Thyroid gland (tissue), 4 donors: Measurements from ENCODE around the gene ZDHHC8. TPM values are rescaled to one million over a fixed set of nuclear protein-coding genes. Genes with fewer than 3 reads are reported as not detected.

Experiments used
- DNase-seq, 2 donors: peaks; one replicate each; pipeline ENCODE4 v3.0.0-alpha.2; 2019
- H3K27ac ChIP-seq, 3 donors: fragments of 200-600 bp; sonication (generic); 1 replicate in 2 of 3; 2 replicates in 1 of 3; pipeline ENCODE4 v1.5.1; 2016 to 2019; ENCODE audit warnings: mild to moderate bottlenecking in 1 of 3, moderate library complexity in 1 of 3
- H3K27me3 ChIP-seq: fragments of 200-600 bp; sonication (generic); one replicate; pipeline ENCODE4 v1.5.1; 2019
- H3K36me3 ChIP-seq, 2 donors: fragments of 200-600 bp; sonication (generic); one replicate each; pipeline ENCODE4 v1.5.1; 2016 to 2019
- H3K4me1 ChIP-seq, 2 donors: fragments of 200-600 bp; sonication (generic); one replicate each; pipeline ENCODE4 v1.5.1; 2017 to 2019
- H3K4me3 ChIP-seq, 3 donors: fragments of 200-600 bp; sonication (generic); replicated peaks in 1 of 3; 1 replicate in 2 of 3; 2 replicates in 1 of 3; pipeline ENCODE4 v1.5.1; 2016; ENCODE audit warnings: mild to moderate bottlenecking in 1 of 3
- H3K9me3 ChIP-seq: fragments of 200-600 bp; sonication (generic); one replicate; pipeline ENCODE4 v1.5.1; 2017
- POLR2A ChIP-seq, 2 donors: fragments of 450-650 bp; IDR thresholded peaks; one replicate each; pipeline ENCODE4 v1.6.1; 2017; ENCODE audit warnings: antibody characterized with exemption in 2 of 2, mild to moderate bottlenecking in 2 of 2, moderate library complexity in 1 of 2
- WGBS, 2 donors: methylation state at CpG; one replicate each; pipeline ENCODE4 v1.1.5; 2017; 5-methylcytosine and 5-hydroxymethylcytosine counted together
- intact Hi-C: fragments of 100-400 bp; cut with DNase I; formaldehyde crosslinking; loops from one replicate; pipeline ENCODE4 v1.15.1; 2023
- total RNA-seq, 4 donors: library from RNA; depleted of rRNA; stranded (reverse); fragments of >200 nt; gene quantifications; one replicate each; pipeline ENCODE4 v1.2.3, GENCODE V29; 2016
- TF ChIP-seq, protein P1 (sequence below), 6 experiments: fragments of 200-600 bp in 3 of 6; fragments of 450-650 bp in 3 of 6; sonication (generic) in 3 of 6; IDR thresholded peaks; one replicate each; pipeline ENCODE4 v1.5.1; 2016 to 2019; ENCODE audit warnings: antibody characterized with exemption in 6 of 6, mild to moderate bottlenecking in 2 of 6, inconsistent platforms in 1 of 6, moderate library complexity in 1 of 6

Gene ZDHHC8
- total RNA-seq, 4 donors from 2014 or later: 13.4 to 22.4 (median 18.9) TPM

DNA sequence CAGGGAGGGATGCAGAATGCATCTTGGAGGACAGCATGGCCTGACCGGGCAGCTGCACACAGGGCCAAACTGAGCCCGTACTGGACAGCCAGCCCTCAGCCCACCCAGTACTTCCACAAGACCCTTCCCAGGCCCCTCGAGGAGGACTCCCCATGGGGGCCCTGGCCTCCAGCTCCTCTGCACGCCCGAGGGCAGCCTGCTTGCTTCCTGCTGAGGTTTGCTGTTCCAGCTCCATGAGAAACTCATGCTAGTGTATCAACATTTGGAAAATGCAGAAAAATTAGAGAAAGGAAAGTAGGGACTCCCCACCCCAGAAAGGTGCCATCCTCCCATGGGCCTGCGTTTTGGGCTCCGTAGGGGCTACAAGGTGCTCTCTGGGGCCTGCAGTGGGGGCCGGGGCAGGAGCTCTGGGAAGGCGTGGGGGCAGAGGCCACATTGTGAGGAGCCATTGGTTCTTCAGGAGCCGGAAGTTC is 40.6 kb downstream of the ZDHHC8 start:
- no peaks in the 10 kb centered on the region for H3K36me3 ChIP-seq
- 87 to 94% methylated on average over 8 to 10 of the region's 10 CpGs for WGBS, 2 donors
- no peak overlapping the region for H3K4me3 ChIP-seq
- TF ChIP-seq, protein P1, sequence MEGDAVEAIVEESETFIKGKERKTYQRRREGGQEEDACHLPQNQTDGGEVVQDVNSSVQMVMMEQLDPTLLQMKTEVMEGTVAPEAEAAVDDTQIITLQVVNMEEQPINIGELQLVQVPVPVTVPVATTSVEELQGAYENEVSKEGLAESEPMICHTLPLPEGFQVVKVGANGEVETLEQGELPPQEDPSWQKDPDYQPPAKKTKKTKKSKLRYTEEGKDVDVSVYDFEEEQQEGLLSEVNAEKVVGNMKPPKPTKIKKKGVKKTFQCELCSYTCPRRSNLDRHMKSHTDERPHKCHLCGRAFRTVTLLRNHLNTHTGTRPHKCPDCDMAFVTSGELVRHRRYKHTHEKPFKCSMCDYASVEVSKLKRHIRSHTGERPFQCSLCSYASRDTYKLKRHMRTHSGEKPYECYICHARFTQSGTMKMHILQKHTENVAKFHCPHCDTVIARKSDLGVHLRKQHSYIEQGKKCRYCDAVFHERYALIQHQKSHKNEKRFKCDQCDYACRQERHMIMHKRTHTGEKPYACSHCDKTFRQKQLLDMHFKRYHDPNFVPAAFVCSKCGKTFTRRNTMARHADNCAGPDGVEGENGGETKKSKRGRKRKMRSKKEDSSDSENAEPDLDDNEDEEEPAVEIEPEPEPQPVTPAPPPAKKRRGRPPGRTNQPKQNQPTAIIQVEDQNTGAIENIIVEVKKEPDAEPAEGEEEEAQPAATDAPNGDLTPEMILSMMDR (IDR thresholded peaks at IDR 0.05): no peak
- TF ChIP-seq POLR2A (IDR thresholded peaks at IDR 0.05): no peak
- intact Hi-C loops: no loop called here
- DNase-seq: no peak
- H3K9me3 ChIP-seq: no peaks in the 10 kb centered on the region
- no peaks in the 10 kb centered on the region for H3K27me3 ChIP-seq
- no peak overlapping the region for H3K27ac ChIP-seq
- no peaks in the 10 kb centered on the region for H3K4me1 ChIP-seq

- Histone ChIP-seq H3K9me3 (no peaks in the 10 kb centered on the region), H3K36me3 (no peaks in the 10 kb centered on the region), H3K4me1 (no peaks in the 10 kb centered on the region), H3K27me3 (no peaks in the 10 kb centered on the region), H3K4me3 (no peak overlapping the region), H3K27ac (no peak overlapping the region)
- DNase-seq: no peak
- TF ChIP-seq, protein P1 (IDR thresholded peaks at IDR 0.05): no peak
- no peak for TF ChIP-seq POLR2A (IDR thresholded peaks at IDR 0.05)
- intact Hi-C loops: no loop called here
- 95 to 100% methylated on average over 3 to 4 of the region's 11 CpGs for WGBS, 2 donors
Observed at GRCh38 chr22:20173246-20173645, 41.6 kb downstream of the ZDHHC8 start.

DNA sequence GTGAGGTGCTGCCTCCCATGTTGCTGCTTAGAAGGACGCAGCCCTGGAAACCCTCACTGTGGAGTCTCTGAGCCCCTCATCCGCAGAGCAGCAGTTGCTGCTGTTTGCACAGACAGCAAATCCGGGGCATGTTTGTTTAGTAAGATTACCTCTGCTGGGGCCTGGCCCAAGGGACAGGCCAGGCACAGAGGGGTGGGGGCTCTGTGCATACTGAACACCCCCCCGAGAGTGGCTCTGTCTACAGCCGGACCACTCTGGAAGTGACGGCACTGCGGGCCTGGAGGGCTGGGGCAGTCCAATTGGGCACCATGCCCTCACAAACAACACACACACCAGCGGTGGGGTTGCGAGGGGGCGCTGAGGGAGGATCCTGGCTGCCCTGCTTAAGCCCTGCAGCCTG is 42.2 kb downstream of the ZDHHC8 start:
- no peak for DNase-seq
- Histone ChIP-seq H3K27ac (no peak overlapping the region), H3K36me3 (no peaks in the 10 kb centered on the region), H3K9me3 (no peaks in the 10 kb centered on the region), H3K4me1 (no peaks in the 10 kb centered on the region), H3K4me3 (no peak overlapping the region), H3K27me3 (no peaks in the 10 kb centered on the region)
- 53% methylated on average over 4 to 5 of the region's 10 CpGs for WGBS, 2 donors
- TF ChIP-seq POLR2A (IDR thresholded peaks at IDR 0.05): no peak
- TF ChIP-seq, protein P1 (IDR thresholded peaks at IDR 0.05): no peak
- intact Hi-C loops: no loop called here

DNA sequence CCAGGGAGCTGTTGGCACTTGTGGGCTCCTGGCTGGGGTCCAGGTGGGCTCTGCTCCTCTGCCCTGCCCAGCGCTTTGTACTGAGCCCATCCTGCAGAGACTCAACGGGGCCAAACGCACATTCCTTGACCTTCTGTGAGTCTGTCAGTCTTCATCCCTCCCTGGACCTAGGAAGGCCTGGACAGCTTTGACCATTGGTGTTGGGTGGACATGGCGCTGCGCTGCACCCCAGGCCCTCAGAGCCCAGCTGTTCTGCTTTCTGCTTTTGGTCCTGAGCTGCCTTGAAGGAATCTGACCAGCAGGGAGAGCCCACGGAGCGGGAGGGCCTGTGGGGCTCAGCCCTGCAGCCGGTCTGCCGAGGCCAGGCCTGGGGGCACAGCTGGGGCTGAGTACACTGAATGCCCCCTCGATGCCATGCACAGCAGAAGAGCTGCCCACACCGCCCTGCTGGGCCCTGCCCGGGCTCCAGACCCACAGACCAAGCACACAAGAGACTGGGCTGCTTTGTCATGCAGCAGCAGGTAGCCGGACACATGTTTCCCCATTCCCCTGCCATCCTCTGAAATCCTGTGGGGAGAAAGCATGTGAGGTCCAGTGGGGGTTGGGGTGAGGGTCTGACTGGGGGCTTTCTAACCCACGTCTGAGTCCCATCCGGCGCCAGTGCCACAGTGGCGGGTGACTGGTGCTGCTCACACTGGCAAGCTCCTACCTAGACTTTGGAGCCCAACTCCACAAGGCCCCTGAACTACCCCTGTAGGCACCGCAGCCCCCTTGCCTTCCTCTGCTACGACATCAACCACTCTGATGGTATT is 43.4 kb downstream of the ZDHHC8 start:
- Histone ChIP-seq H3K4me3 (no peak overlapping the region), H3K36me3 (no peaks in the 10 kb centered on the region), H3K9me3 (no peaks in the 10 kb centered on the region), H3K27me3 (no peaks in the 10 kb centered on the region), H3K4me1 (no peaks in the 10 kb centered on the region), H3K27ac (no peak overlapping the region)
- no peak for DNase-seq
- TF ChIP-seq, protein P1 (IDR thresholded peaks at IDR 0.05): peak in 1 of 6 experiments; percentile 37
- TF ChIP-seq POLR2A (IDR thresholded peaks at IDR 0.05): no peak
- intact Hi-C loops: no loop called here
- 69 to 79% methylated on average over 10 to 15 of the region's 19 CpGs for WGBS, 2 donors

DNA sequence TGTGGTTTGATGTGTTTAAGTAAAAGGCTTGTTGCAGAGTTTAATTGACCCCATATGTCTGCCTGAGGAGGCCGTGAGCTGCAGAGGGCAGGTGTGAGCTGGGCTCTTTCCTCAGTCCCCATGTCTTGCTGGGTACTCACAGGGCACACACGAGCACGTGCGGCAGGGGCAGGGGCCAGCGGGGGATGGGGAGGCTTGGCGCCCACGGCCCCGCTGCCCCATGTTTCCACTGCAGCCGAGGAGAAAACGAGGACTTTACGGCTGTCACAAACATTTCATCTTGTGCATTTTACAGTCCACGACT is 43.9 kb downstream of the ZDHHC8 start:
- Histone ChIP-seq H3K9me3 (no peaks in the 10 kb centered on the region), H3K4me1 (no peaks in the 10 kb centered on the region), H3K27me3 (no peaks in the 10 kb centered on the region), H3K27ac (no peak overlapping the region), H3K36me3 (no peaks in the 10 kb centered on the region), H3K4me3 (no peak overlapping the region)
- no peak for TF ChIP-seq POLR2A (IDR thresholded peaks at IDR 0.05)
- TF ChIP-seq, protein P1 (IDR thresholded peaks at IDR 0.05): no peak
- intact Hi-C loops: no loop called here
- 61 to 75% methylated on average over 12 of the region's 12 CpGs for WGBS, 2 donors
- no peak for DNase-seq
